ENCODE data around the gene RPS14.
A peak's percentile ranks its signal among the peaks of the same experiment; 100 is the strongest.
"Not testable (repeated sequence)": the region's sequence is repeated elsewhere in the genome, so short reads cannot be mapped to it uniquely, and the experiment has no call there.

RPS14 gene

GRCh38 chr5:150443242-150444075 lies 6.1 kb downstream of the RPS14 start:
- DNase-seq, result no peak

DNA sequence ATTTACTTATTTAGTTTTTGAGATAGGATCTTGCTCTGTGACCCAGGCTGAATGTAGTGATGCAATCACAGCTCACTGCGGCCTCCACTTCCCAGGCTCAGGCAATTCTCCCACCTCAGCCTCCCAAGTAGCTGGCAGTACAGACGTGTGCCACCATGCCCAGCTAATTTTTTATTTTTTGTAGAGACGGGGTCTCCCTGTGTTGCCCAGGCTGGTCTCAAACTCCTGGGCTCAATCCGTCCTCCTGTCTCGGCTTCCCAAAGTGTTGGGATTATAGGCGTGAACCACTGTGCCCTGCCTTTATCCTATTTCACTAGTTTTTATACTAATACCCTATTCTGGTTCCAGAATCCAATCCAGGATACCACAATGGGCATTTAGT lies 6.8 kb downstream of the RPS14 start:
- DNase-seq, result no peak

- no peak for DNase-seq
Observed at GRCh38 chr5:150441813-150442698, 7.5 kb downstream of the RPS14 start.

DNA sequence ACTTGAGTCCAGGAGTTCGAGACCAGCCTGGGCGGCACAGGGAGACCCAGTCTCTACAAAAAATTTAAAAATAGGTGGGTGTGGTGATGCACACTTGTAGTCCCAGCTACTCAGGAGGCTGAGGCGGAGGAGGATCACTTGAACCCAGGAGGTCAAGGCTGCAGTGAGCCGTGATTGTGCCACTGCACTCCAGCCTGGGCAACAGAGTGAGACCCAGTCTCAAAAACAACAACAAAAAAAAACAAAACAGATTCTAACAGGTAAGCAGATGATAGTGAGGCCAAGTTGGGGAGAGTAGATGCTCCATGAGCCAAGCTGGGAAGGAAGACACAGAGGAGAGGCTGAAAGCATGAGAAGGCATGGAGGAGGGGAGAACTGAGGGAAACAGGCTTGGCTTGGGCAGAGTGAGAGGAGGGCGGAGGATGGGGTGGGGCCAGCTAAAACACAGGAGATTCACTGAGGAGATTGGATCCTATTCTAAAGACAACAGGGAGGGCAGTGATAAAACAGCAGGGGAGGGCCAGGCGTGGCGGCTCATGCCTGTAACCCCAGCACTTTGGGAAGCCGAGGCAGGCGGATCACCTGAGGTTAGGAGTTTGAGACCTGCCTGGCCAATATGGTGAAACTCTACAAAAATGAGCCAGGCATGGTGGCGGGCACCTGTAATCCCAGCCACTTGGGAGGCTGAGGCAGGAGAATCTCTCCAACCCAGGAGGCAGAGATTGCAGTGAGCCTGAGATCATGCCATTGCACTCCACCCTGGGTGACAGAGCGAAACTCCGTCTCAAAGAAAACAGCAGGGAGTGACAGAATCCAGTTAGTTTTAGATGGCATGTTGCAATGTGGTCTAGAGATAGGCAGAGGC lies 8.4 kb downstream of the RPS14 start:
- no peak for DNase-seq

DNA sequence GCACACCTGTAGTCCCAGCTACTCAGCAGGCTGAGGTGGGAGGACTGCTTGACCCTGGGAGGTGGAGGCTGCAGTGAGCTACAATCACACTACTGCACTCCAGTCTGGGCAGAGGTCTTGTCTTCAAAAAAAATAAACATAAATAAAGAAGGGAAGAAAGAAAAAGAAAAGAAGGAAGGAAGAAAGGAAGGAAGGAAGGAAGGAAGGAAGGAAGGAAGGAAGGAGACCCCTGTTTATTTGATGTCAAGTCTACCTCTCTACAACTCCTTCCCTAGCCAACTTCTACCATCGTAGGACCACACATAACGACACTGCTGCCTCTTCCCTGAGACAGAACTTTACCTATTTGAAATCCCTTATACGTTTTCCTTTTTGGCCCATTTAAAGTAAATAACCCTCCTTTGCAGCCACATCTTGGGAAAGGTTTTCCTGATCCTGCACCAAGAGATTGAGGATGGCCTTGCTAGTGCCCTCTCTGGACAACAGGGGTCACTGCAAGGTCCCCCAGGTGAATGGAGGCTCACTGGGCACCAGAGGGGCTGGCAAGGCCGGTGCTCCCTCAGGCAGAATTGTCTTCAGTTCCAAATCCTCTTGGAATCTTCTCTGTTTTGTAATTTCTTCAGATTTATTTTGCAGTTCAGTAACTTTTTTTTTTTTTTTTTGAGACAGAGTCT lies 10.5 kb downstream of the RPS14 start:
- DNase-seq, result no peak

DNA sequence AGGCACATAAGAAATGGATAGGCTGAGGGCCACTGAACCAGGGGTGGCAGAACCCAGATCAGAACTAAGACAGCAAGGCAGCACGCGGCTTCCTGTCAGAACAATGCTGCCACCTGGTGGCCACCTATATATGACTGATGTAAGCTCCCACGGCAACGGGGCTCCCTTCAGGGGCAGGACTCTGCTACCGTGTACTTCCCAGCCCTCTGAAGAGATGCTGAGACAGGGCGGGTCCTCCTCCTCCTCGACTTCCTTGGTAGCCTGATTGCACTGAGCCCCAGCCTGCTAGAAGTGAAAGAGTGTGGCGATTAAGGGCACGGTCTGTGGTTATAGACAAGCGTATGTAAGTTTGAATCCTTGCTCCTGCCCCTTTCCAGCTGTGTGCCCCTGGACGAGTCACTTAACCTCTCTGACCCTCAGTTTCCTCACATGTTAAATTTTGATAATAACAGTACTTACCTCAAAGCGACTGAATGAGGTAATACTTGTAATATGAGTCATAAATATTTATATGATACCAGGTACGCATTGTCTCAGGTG lies 13.3 kb downstream of the RPS14 start:
- DNase-seq, result peak; percentile 82

- DNase-seq, result no peak
Observed at GRCh38 chr5:150434464-150434863, 15.1 kb downstream of the RPS14 start.

GRCh38 chr5:150431574-150431973 lies 18.0 kb downstream of the RPS14 start:
- no peak for DNase-seq

- DNase-seq, result no peak
Observed at GRCh38 chr5:150431048-150431447, 18.5 kb downstream of the RPS14 start.

DNA sequence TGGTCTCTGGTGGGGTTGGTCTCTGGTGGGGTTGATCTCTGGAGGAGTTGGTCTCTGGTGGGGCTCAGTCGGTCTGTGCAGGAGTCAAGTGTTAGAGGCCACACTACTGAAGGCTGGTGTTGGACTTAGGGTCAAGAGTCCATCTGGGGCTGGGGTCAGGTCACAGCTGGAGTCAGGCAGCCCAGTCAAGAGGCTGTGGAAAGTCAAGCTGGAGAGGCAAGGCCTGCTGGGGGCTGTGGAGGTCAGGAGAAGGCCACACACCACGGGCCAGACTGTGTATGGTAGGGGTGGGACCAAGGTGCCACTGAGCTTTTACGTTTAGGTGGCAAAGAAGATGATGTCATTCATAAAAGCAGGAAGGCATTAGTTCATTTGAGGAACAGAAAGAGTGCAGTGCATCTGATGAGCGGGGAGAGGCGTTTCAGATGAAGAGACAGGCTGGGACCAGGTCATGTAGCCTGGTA lies 20.1 kb downstream of the RPS14 start:
- no peak for DNase-seq

GRCh38 chr5:150428978-150429377 lies 20.6 kb downstream of the RPS14 start:
- DNase-seq, result no peak

GRCh38 chr5:150428106-150428876 lies 21.2 kb downstream of the RPS14 start:
- no peak for DNase-seq

GRCh38 chr5:150426165-150426564 lies 23.4 kb downstream of the RPS14 start:
- not testable (repeated sequence) for DNase-seq

GRCh38 chr5:150422758-150423157 lies 26.8 kb downstream of the RPS14 start:
- DNase-seq, result no peak

- DNase-seq, result no peak
Observed at GRCh38 chr5:150422075-150422474, 27.5 kb downstream of the RPS14 start.

GRCh38 chr5:150419630-150420270 lies 29.8 kb downstream of the RPS14 start:
- no peak for DNase-seq

GRCh38 chr5:150413902-150414790 lies 35.4 kb downstream of the RPS14 start:
- DNase-seq, result not testable (repeated sequence)

GRCh38 chr5:150413176-150413901 lies 36.2 kb downstream of the RPS14 start:
- DNase-seq, result no peak

All from NCI-H2029 treated with DMSO at 0.1 percent for 48 hours (cell line).